Fibroblast of mammary gland (primary cell): ENCODE measurements around the gene FREM2.
A peak's percentile ranks its signal among the peaks of the same experiment; 100 is the strongest.

Experiments
- DNase-seq: peaks from one replicate; pipeline ENCODE4 v3.0.0-alpha.2; 2010; ENCODE audit warnings: low read depth
- H3K4me3 ChIP-seq: 2 replicates; pipeline ENCODE4 v1.5.1; 2011; ENCODE audit warnings: low read depth, mild to moderate bottlenecking, low read length, moderate library complexity; ENCODE audit not compliant: control insufficient read depth
- TF ChIP-seq, protein P1 (sequence below): conservative IDR thresholded peaks from 2 replicates; pipeline ENCODE4 v1.5.1; 2011; ENCODE audit warnings: low read depth, low read length, inconsistent platforms; ENCODE audit not compliant: control insufficient read depth, insufficient read depth

The FREM2 gene

DNA sequence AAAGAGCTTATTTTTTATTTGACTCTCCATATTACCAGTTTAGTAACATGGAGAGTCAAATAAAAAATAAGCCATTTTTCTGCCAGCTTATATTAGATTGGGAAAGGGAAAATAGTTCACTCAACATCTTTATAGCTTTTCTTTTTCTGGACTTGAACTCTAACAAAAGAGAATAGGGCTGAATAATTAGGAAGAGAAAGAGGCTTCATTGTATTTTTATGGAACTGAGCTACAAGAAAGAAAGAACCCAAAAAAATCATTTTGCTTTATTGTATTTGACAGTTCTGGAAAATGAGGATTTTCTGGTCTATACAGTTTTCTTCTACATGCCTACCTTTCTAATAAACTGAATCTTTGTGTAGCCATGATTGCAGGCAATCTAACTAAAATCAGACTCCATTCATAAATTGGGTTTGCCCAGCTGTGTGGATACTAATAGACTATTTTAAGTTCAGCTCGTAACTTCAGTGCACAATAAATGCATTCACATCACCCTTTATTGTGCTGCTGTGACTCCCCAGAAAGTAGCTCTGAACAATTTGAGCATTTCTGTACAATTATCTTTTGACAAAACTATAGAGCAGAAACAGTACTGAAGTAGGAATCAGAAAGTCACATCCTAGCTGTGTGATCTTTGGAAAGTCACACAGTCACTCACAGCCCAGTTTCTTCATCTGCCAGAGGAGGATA lies 188.5 kb downstream of the FREM2 start:
- no peak for DNase-seq
- H3K4me3 ChIP-seq = no peak overlapping the region
- TF ChIP-seq, protein P1, sequence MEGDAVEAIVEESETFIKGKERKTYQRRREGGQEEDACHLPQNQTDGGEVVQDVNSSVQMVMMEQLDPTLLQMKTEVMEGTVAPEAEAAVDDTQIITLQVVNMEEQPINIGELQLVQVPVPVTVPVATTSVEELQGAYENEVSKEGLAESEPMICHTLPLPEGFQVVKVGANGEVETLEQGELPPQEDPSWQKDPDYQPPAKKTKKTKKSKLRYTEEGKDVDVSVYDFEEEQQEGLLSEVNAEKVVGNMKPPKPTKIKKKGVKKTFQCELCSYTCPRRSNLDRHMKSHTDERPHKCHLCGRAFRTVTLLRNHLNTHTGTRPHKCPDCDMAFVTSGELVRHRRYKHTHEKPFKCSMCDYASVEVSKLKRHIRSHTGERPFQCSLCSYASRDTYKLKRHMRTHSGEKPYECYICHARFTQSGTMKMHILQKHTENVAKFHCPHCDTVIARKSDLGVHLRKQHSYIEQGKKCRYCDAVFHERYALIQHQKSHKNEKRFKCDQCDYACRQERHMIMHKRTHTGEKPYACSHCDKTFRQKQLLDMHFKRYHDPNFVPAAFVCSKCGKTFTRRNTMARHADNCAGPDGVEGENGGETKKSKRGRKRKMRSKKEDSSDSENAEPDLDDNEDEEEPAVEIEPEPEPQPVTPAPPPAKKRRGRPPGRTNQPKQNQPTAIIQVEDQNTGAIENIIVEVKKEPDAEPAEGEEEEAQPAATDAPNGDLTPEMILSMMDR = no peak

DNA sequence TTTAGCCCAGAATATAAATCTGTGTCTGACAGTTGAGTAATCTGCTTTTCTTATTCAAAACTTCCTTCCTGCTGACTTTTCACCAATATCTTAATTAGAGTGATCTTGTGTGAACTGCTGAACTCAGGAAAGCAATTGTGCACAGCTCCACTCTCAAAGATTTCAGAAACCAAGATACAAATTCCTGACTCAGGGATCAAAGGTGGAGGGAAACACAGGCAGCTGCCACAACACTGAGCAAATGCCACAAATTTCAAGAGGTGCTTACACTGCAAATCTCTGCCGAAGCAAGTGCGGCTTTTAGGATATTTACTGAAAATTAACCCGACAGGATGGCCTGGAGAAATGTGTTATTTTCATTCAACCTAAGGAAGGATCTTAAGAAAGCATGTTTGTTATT lies 192.4 kb downstream of the FREM2 start:
- DNase-seq = no peak
- H3K4me3 ChIP-seq = no peak overlapping the region
- TF ChIP-seq, protein P1 = no peak

DNA sequence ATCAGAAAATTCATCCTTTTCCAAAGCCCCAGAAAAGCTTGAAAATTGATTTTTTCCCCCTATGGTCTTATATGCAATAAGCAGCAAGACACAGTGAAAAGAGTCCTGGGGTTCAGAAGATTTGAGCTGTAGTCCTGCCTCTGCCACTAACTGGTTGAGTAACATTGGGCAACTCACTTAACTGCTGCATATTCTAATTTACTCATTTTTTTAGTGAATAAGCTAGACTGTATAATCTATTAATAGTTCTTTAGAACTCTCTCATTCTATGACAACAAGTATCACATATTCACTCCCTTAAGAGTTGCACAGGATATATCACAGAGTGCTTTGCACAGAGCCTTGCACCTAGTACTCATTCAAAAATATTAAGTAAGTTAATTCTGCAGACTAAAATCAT lies 192.9 kb downstream of the FREM2 start:
- no peak for DNase-seq
- TF ChIP-seq, protein P1 = no peak
- no peak overlapping the region for H3K4me3 ChIP-seq

DNA sequence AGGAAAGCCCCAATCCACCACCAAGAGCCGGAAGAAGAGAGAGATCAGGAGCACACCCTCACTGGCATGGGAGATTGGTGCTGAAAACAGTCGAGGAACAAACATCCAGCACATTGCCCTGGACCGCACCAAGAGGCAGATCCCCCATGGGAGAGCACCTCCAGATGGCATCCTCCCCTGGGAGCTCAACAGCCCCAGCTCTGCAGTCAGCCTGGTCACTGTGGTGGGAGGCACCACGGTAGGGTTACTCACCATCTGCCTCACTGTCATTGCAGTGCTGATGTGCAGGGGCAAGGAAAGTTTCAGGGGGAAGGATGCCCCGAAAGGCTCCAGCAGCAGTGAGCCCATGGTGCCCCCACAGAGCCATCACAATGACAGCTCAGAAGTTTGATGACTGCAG lies 193.5 kb downstream of the FREM2 start:
- no peak for DNase-seq
- no peak overlapping the region for H3K4me3 ChIP-seq
- TF ChIP-seq, protein P1 = no peak

DNA sequence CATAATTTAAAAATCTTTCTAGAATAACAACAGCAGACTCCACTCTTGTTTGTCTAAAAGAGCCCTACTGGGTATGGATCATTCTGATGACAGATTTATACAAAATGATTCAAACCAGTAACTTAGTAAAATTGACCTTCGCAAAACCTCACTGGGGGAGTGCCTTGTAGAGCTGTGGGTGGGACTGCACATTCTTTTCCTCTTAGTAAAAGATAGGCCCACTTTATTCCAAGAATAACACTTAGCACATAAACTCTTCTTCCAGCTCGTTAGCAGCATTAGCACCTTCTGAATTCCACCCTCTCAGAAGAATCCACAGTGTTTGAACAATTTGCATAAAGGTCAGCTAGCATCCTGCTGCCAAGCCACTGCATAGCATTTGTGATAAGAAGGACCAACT lies 196.9 kb downstream of the FREM2 start:
- H3K4me3 ChIP-seq = no peak overlapping the region
- TF ChIP-seq, protein P1 = no peak
- peak; percentile 19 for DNase-seq

DNA sequence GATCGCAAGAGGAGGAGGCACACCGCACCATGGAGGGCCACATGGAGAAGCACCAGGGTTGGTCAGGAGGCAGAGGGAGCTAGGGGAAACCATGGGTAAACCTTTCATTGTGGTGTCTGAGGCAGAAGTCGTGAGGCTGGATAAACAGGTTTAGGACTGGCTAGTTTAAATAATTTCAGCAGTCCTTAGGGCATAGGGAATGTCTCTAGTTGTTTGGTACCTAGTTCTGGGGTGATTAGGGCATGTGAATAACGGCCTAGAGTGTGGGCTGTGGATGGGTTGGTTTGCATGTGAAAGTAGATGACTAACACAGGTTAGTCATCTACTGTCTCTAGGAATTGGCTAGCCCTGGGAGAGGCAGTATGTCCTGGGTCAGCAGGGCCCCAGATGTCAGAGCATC lies 201.4 kb downstream of the FREM2 start:
- TF ChIP-seq, protein P1 = no peak
- H3K4me3 ChIP-seq = no peak overlapping the region
- DNase-seq = peak; percentile 84

DNA sequence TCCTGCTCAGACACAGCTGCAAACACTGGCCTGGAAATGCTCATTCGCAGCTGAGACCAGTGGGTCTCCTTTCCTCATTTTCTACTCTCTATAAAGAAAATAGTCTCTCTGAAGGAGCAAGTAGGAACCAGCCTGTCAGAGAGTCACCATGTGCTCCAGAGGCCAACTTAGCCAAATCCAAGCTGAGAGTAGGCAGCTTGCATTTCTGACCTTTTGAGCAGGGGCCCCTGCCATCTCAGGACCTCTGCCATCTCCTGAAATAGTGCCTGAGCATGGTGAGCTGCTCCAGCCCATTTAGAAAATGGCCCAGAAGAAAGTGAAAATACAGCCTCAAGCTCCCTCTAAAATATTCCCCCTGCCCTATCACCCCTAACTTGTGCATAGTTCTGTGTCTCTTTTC lies 208.2 kb downstream of the FREM2 start:
- no peak for DNase-seq
- H3K4me3 ChIP-seq = no peak overlapping the region
- TF ChIP-seq, protein P1 = no peak
